ENCODE measurements around the gene IQCF6. TPM values are rescaled to one million over a fixed set of nuclear protein-coding genes. Genes with fewer than 3 reads are reported as not detected.
"Not testable (repeated sequence)": the region's sequence is repeated elsewhere in the genome, so short reads cannot be mapped to it uniquely, and the experiment has no call there.

Gene IQCF6
- total RNA-seq, 5 donors from 2014 or later (not counting 1 experiment from before 2014, with no cell fraction given) = not detected

DNA sequence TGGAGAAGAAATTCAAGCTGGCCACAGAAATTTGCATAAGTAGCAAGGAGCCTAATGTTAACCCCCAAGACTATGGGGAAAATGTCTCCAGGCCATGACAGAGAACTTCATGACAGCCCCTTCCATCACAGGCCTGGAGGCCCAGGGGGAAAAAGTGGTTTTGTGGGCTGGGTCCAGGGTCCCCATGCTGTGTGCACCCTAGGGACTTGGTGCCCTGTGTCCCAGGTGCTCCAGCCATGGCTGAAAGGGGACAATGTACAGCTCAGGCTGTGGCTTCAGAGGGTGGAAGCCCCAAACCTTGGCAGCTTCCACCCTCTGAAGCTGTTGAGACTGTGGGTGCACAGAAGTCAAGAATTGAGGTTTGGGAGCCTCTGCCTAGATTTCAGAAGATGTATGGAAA, 8.5 kb upstream of the IQCF6 start:
- H3K9me3 ChIP-seq; H3K4me3 ChIP-seq (ENCODE audit: control insufficient read depth in 1 of 2, extremely low read depth in 1 of 2, low read length in 1 of 2); H3K4me1 ChIP-seq (ENCODE audit: control insufficient read depth in 1 of 2, extremely low read depth in 1 of 2, insufficient read depth in 2 of 2, low read length in 2 of 2); H3K36me3 Mint-ChIP-seq; ATAC-seq (replicated peaks in 1 of 4); POLR2A ChIA-PET; H3K27ac Mint-ChIP-seq; H3K27me3 Mint-ChIP-seq; CTCF ChIA-PET; H3K4me1 Mint-ChIP-seq; H3K9me3 Mint-ChIP-seq; H3K27me3 ChIP-seq (replicated peaks in 1 of 2; ENCODE audit: control insufficient read depth in 2 of 2, extremely low read depth in 1 of 2, insufficient read depth in 2 of 2, low read length in 1 of 2); H3K27ac ChIP-seq (ENCODE audit: low read length); H3K4me3 Mint-ChIP-seq; DNase-seq; H3K36me3 ChIP-seq (ENCODE audit: control insufficient read depth in 2 of 2, extremely low read depth in 1 of 2, insufficient read depth in 1 of 2, low read length in 1 of 2): not testable (repeated sequence)

DNA sequence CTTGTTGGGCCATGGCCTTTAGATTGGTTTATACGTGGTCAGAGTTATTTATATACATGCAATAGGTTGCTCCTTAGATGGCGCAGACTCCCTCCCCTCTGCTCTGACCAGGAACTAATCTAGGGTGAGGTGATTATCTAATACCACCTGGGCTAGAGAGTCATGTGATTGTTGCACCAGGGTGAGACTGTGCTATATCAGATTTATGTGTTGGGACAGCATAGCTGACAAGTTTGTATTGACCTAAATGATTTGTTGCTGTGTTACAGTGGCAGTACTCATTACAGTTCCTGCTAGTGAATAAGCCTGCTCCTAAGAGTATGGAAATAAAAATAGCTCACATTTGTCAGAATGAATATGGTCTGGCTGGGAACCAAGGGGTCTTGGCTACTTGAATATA, 7.2 kb upstream of the IQCF6 start:
- CTCF ChIA-PET = no interaction called here
- Histone ChIP-seq H3K4me1 (ENCODE audit: control insufficient read depth in 1 of 2, extremely low read depth in 1 of 2, insufficient read depth in 2 of 2, low read length in 2 of 2) (peaks cover 0 to 7% of the 10 kb centered on the region in 2 experiments), H3K27ac (ENCODE audit: low read length) (no peak overlapping the region), H3K9me3 (no peaks in the 10 kb centered on the region), H3K36me3 (ENCODE audit: control insufficient read depth in 2 of 2, extremely low read depth in 1 of 2, insufficient read depth in 1 of 2, low read length in 1 of 2) (no peaks in the 10 kb centered on the region), H3K4me3 (ENCODE audit: control insufficient read depth in 1 of 2, extremely low read depth in 1 of 2, low read length in 1 of 2) (no peak overlapping the region), H3K27me3 (replicated peaks in 1 of 2; ENCODE audit: control insufficient read depth in 2 of 2, extremely low read depth in 1 of 2, insufficient read depth in 2 of 2, low read length in 1 of 2) (no peaks in the 10 kb centered on the region)
- peaks cover 4 to 7% of the 10 kb centered on the region in 2 donors for H3K27me3 Mint-ChIP-seq
- H3K4me3 Mint-ChIP-seq = no peak overlapping the region
- WGBS (ENCODE audit: insufficient coverage) = no CpG with 5 or more reads among the region's 2 CpGs
- peaks cover 6 to 8% (median 8%) of the 10 kb centered on the region in 3 donors for H3K4me1 Mint-ChIP-seq
- ATAC-seq (replicated peaks in 1 of 4) (no peak), DNase-seq (no peak)
- H3K36me3 Mint-ChIP-seq = no peaks in the 10 kb centered on the region
- POLR2A ChIA-PET = no interaction called here
- H3K27ac Mint-ChIP-seq = no peak overlapping the region
- no peaks in the 10 kb centered on the region for H3K9me3 Mint-ChIP-seq

DNA sequence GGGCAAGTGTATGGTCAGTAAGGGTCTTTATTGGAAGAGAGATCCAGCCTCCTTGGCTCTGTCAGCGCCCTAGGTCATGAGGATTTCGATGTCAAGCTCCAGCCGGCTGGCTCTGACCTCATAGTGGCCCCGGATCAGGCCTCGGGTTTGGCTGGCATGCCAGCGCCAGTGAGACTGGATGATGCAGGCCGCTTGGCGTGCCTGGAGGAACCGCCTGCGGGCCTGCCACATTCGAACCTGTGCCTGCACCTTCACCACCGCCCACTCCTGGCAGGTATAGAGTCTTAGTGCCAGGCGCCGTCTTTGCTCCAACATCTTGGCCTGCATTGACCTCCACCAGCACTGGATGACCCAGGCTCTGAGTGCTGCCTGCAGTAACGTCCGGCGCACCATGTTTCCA, 483 bp downstream of the IQCF6 start:
- Mint-ChIP-seq H3K4me1 (no peaks in the 10 kb centered on the region), H3K36me3 (no peaks in the 10 kb centered on the region), H3K27ac (no peak overlapping the region), H3K9me3 (no peaks in the 10 kb centered on the region), H3K27me3 (peaks cover 10 to 11% of the 10 kb centered on the region in 2 donors), H3K4me3 (no peak overlapping the region)
- ATAC-seq (replicated peaks in 1 of 4) (no peak), DNase-seq (no peak)
- Histone ChIP-seq H3K9me3 (no peaks in the 10 kb centered on the region), H3K4me1 (ENCODE audit: control insufficient read depth in 1 of 2, extremely low read depth in 1 of 2, insufficient read depth in 2 of 2, low read length in 2 of 2) (no peaks in the 10 kb centered on the region), H3K27me3 (replicated peaks in 1 of 2; ENCODE audit: control insufficient read depth in 2 of 2, extremely low read depth in 1 of 2, insufficient read depth in 2 of 2, low read length in 1 of 2) (peaks cover 0 to 25% of the 10 kb centered on the region in 2 experiments), H3K4me3 (ENCODE audit: control insufficient read depth in 1 of 2, extremely low read depth in 1 of 2, low read length in 1 of 2) (no peak overlapping the region), H3K27ac (ENCODE audit: low read length) (no peak overlapping the region), H3K36me3 (ENCODE audit: control insufficient read depth in 2 of 2, extremely low read depth in 1 of 2, insufficient read depth in 1 of 2, low read length in 1 of 2) (no peaks in the 10 kb centered on the region)
- CTCF ChIA-PET = no interaction called here
- WGBS (ENCODE audit: insufficient coverage) = 94% methylated on average over 14 of the region's 17 CpGs
- POLR2A ChIA-PET = no interaction called here

DNA sequence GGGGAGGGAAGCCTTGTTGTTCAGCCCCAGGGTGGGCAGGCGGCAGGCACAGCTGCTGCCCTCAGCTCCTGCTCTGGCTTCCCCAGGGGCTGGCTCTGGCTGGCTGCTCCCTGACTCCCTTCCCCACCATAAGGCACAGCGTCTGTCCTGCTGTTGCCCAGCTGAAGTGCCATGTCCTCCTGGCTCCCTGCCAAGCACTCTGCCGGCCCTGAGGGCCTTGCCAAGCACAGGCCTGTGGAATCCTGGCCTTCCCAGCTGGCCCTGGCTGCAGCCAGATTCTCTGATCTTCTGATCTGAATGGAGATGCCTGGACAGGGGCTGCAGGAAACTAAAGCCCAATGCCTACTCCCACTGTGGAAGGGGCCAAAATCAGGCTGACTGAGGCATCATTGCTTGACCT, 1.1 kb downstream of the IQCF6 start:
- H3K36me3 Mint-ChIP-seq = no peaks in the 10 kb centered on the region
- no peak overlapping the region for H3K4me3 ChIP-seq (ENCODE audit: control insufficient read depth in 1 of 2, extremely low read depth in 1 of 2, low read length in 1 of 2)
- no peaks in the 10 kb centered on the region for H3K9me3 Mint-ChIP-seq
- ATAC-seq (replicated peaks in 1 of 4) = no peak
- peaks cover 11 to 14% of the 10 kb centered on the region in 2 donors for H3K27me3 Mint-ChIP-seq
- H3K27ac ChIP-seq (ENCODE audit: low read length) = no peak overlapping the region
- peaks cover 0 to 25% of the 10 kb centered on the region in 2 experiments for H3K27me3 ChIP-seq (replicated peaks in 1 of 2; ENCODE audit: control insufficient read depth in 2 of 2, extremely low read depth in 1 of 2, insufficient read depth in 2 of 2, low read length in 1 of 2)
- DNase-seq = no peak
- WGBS (ENCODE audit: insufficient coverage) = 80% methylated on average over 2 of the region's 3 CpGs
- ChIA-PET POLR2A (no interaction called here), CTCF (no interaction called here)
- no peaks in the 10 kb centered on the region for H3K9me3 ChIP-seq
- H3K4me3 Mint-ChIP-seq = no peak overlapping the region
- H3K4me1 ChIP-seq (ENCODE audit: control insufficient read depth in 1 of 2, extremely low read depth in 1 of 2, insufficient read depth in 2 of 2, low read length in 2 of 2) = no peaks in the 10 kb centered on the region
- H3K36me3 ChIP-seq (ENCODE audit: control insufficient read depth in 2 of 2, extremely low read depth in 1 of 2, insufficient read depth in 1 of 2, low read length in 1 of 2) = no peaks in the 10 kb centered on the region
- no peak overlapping the region for H3K27ac Mint-ChIP-seq
- no peaks in the 10 kb centered on the region for H3K4me1 Mint-ChIP-seq

DNA sequence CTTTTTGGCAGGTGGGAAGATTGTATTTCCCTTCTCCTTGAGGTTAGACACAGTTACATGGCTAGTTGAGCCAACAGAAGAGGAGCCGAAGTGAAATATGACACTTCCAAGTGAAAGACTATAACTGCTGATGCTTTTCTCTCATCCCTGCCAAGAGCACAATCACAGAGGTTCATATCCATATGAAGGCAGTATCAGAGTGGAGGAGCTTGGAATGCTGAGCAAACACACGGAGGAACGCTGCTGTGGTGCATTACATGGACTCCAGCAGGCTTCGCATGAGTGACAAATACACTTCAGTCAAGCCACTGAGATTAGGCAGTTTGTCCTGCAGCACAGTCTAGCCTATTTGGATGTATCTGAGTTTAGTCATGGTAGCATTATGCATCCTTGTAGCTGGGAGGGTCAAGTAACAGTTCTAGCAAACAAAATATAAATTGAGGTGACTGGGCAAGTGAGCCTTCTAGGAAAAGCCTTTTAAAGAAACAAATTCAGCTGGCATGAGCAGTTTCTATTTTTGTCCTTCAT, 5.4 kb downstream of the IQCF6 start:
- Histone ChIP-seq H3K27me3 (replicated peaks in 1 of 2; ENCODE audit: control insufficient read depth in 2 of 2, extremely low read depth in 1 of 2, insufficient read depth in 2 of 2, low read length in 1 of 2) (peaks cover 0 to 25% of the 10 kb centered on the region in 2 experiments), H3K36me3 (ENCODE audit: control insufficient read depth in 2 of 2, extremely low read depth in 1 of 2, insufficient read depth in 1 of 2, low read length in 1 of 2) (no peaks in the 10 kb centered on the region), H3K27ac (ENCODE audit: low read length) (no peak overlapping the region), H3K9me3 (no peaks in the 10 kb centered on the region), H3K4me3 (ENCODE audit: control insufficient read depth in 1 of 2, extremely low read depth in 1 of 2, low read length in 1 of 2) (no peak overlapping the region), H3K4me1 (ENCODE audit: control insufficient read depth in 1 of 2, extremely low read depth in 1 of 2, insufficient read depth in 2 of 2, low read length in 2 of 2) (no peaks in the 10 kb centered on the region)
- ATAC-seq (replicated peaks in 1 of 4) (no peak), DNase-seq (no peak)
- no peaks in the 10 kb centered on the region for H3K4me1 Mint-ChIP-seq
- WGBS (ENCODE audit: insufficient coverage) = 50% methylated on average over 2 of the region's 4 CpGs
- H3K9me3 Mint-ChIP-seq = no peaks in the 10 kb centered on the region
- H3K27ac Mint-ChIP-seq = no peak overlapping the region
- peaks cover 17 to 22% of the 10 kb centered on the region in 2 donors for H3K27me3 Mint-ChIP-seq
- H3K36me3 Mint-ChIP-seq = no peaks in the 10 kb centered on the region
- H3K4me3 Mint-ChIP-seq = no peak overlapping the region
- ChIA-PET CTCF (no interaction called here), POLR2A (no interaction called here)

DNA sequence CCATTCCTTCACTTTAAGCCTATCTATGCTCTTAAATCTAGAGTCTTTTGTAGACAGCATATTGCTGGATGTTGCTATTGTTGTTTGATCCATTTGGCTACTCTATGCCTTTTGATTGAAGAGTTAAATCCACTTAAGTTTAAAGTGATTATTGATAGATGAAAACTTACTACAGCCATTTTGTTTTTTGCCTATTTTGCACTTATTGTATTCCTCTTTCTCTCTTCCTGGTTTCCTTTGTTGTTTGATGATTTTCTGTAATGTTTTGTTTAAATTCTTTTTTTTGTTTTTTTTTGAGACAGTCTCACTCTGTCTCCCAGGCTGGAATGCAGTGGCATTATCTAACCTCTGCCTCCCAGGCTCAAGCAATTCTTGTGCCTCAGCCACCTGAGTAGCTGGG, 19.8 kb downstream of the IQCF6 start:
- H3K36me3 Mint-ChIP-seq = peaks cover 8% of the 10 kb centered on the region

More for the DNA sequence above, 19.8 kb downstream of the IQCF6 start:
- no peak overlapping the region for H3K27ac Mint-ChIP-seq
- POLR2A ChIA-PET = interaction anchor here in 1 of 2 donors (0.7 kb wide), 1 partner anchor 146 kb away, joined by 3 read pairs; no protein-coding TSS in a partner anchor
- H3K9me3 ChIP-seq = peaks cover 4% of the 10 kb centered on the region
- DNase-seq (no peak), ATAC-seq (replicated peaks in 1 of 4) (no peak)
- no peak overlapping the region for H3K27ac ChIP-seq (ENCODE audit: low read length)
- H3K4me1 ChIP-seq (ENCODE audit: control insufficient read depth in 1 of 2, extremely low read depth in 1 of 2, insufficient read depth in 2 of 2, low read length in 2 of 2) = no peaks in the 10 kb centered on the region
- CTCF ChIA-PET = no interaction called here
- peaks cover 0 to 8% of the 10 kb centered on the region in 2 experiments for H3K27me3 ChIP-seq (replicated peaks in 1 of 2; ENCODE audit: control insufficient read depth in 2 of 2, extremely low read depth in 1 of 2, insufficient read depth in 2 of 2, low read length in 1 of 2)
- H3K27me3 Mint-ChIP-seq = peaks cover 5 to 10% of the 10 kb centered on the region in 2 donors
- no peak overlapping the region for H3K4me3 ChIP-seq (ENCODE audit: control insufficient read depth in 1 of 2, extremely low read depth in 1 of 2, low read length in 1 of 2)
- peaks cover 4 to 36% (median 29%) of the 10 kb centered on the region in 3 donors for H3K9me3 Mint-ChIP-seq
- H3K4me1 Mint-ChIP-seq = no peaks in the 10 kb centered on the region
- H3K4me3 Mint-ChIP-seq = no peak overlapping the region
- H3K36me3 ChIP-seq (ENCODE audit: control insufficient read depth in 2 of 2, extremely low read depth in 1 of 2, insufficient read depth in 1 of 2, low read length in 1 of 2) = no peaks in the 10 kb centered on the region
